GM18868 (cell line): ENCODE data around the gene MYT1.
"Not testable (repeated sequence)": the region's sequence is repeated elsewhere in the genome, so short reads cannot be mapped to it uniquely, and the experiment has no call there.

ENCODE experiments used
- ATAC-seq: cut with Tn5 transposase; IDR thresholded peaks from one replicate; pipeline ENCODE4 v1.9.1; 2021; ENCODE audit warnings: mild to moderate bottlenecking, moderate library complexity; ENCODE audit not compliant: unreplicated experiment

MYT1 gene

GRCh38 chr20:64228751-64229506 lies 64.7 kb downstream of the MYT1 start:
- no peak for ATAC-seq

GRCh38 chr20:64229507-64230061 lies 65.3 kb downstream of the MYT1 start:
- no peak for ATAC-seq

GRCh38 chr20:64230461-64231145 lies 66.4 kb downstream of the MYT1 start:
- no peak for ATAC-seq

GRCh38 chr20:64231621-64232550 lies 67.6 kb downstream of the MYT1 start:
- ATAC-seq = no peak

- no peak for ATAC-seq
These were observed 68.5 kb downstream of the MYT1 start for GRCh38 chr20:64232794-64233193.

- ATAC-seq = no peak
These were observed 69.5 kb downstream of the MYT1 start for GRCh38 chr20:64233725-64234124.

GRCh38 chr20:64234291-64234791 lies 70.1 kb downstream of the MYT1 start:
- ATAC-seq = no peak

- not testable (repeated sequence) for ATAC-seq
These were observed 70.8 kb downstream of the MYT1 start for GRCh38 chr20:64234921-64235565.

GRCh38 chr20:64236137-64237088 lies 72.2 kb downstream of the MYT1 start:
- ATAC-seq = no peak

- ATAC-seq = no peak
These were observed 73.1 kb downstream of the MYT1 start for GRCh38 chr20:64237316-64237715.

GRCh38 chr20:64238115-64238825 lies 74.0 kb downstream of the MYT1 start:
- ATAC-seq = no peak

- ATAC-seq = peak; percentile 74
These were observed 74.7 kb downstream of the MYT1 start for GRCh38 chr20:64238851-64239387.

GRCh38 chr20:64239449-64240242 lies 75.4 kb downstream of the MYT1 start:
- no peak for ATAC-seq

- ATAC-seq = no peak
These were observed 76.2 kb downstream of the MYT1 start for GRCh38 chr20:64240243-64241015.

GRCh38 chr20:64241061-64241460 lies 76.8 kb downstream of the MYT1 start:
- ATAC-seq = no peak

- no peak for ATAC-seq
These were observed 77.9 kb downstream of the MYT1 start for GRCh38 chr20:64242003-64242796.
